Keratinocyte (primary cell): Measurements from ENCODE around the gene GPR137. TPM values are rescaled to one million over a fixed set of nuclear protein-coding genes. Genes with fewer than 3 reads are reported as not detected.

Experiments used
- DNase-seq: peaks from one replicate; pipeline ENCODE4 v3.0.0-alpha.2; 2011; ENCODE audit warnings: low read depth, missing footprints, low spot score
- FAIRE-seq: peaks from 2 replicates; lab custom pipeline; 2011; peaks lifted over from hg19 to GRCh38; lab: Jason Lieb, UNC
- H2AFZ ChIP-seq: 2 replicates; pipeline ENCODE4 v1.6.0; 2012; ENCODE audit warnings: low read length, control low read depth, inconsistent platforms; ENCODE audit not compliant: control insufficient read depth
- H3K27ac ChIP-seq: 2 replicates; pipeline ENCODE4 v1.5.1; 2011; ENCODE audit warnings: low read length; ENCODE audit not compliant: control insufficient read depth, insufficient read depth
- H3K27me3 ChIP-seq: 3 replicates; pipeline ENCODE4 v1.6.0; 2011; ENCODE audit warnings: low read length; ENCODE audit not compliant: control insufficient read depth, insufficient read depth; ENCODE audit errors: extremely low read depth
- H3K36me3 ChIP-seq, 2 experiments: 2 replicates in 1 of 2; 3 replicates in 1 of 2; pipeline ENCODE4 v1.5.1; 2011; ENCODE audit warnings: low read length in 2 of 2, mild to moderate bottlenecking in 1 of 2; ENCODE audit not compliant: control insufficient read depth in 2 of 2, insufficient read depth in 2 of 2; ENCODE audit errors: extremely low read depth in 1 of 2
- H3K4me1 ChIP-seq: 3 replicates; pipeline ENCODE4 v1.5.1; 2011; ENCODE audit warnings: low read length; ENCODE audit not compliant: control insufficient read depth, insufficient read depth; ENCODE audit errors: extremely low read depth
- H3K4me2 ChIP-seq: 3 replicates; pipeline ENCODE4 v1.6.0; 2011; ENCODE audit warnings: low read depth, low read length; ENCODE audit not compliant: control insufficient read depth, insufficient read depth; ENCODE audit errors: extremely low read depth
- H3K4me3 ChIP-seq, 3 experiments: fragments of 200-600 bp in 1 of 3; sonication (generic) in 1 of 3; 2 replicates in 2 of 3; 3 replicates in 1 of 3; pipeline ENCODE4 v1.5.1; 2011 to 2016; ENCODE audit warnings: low read length in 3 of 3, mild to moderate bottlenecking in 3 of 3, control low read depth in 2 of 3, inconsistent platforms in 1 of 3, low read depth in 1 of 3, mixed read lengths in 1 of 3, mixed run types in 1 of 3, moderate library complexity in 1 of 3; ENCODE audit not compliant: control insufficient read depth in 2 of 3, insufficient read depth in 2 of 3; ENCODE audit errors: extremely low read depth in 1 of 3
- H3K79me2 ChIP-seq: 2 replicates; pipeline ENCODE4 v1.6.0; 2012; ENCODE audit warnings: low read length; ENCODE audit not compliant: control insufficient read depth, insufficient read depth
- H3K9ac ChIP-seq: 3 replicates; pipeline ENCODE4 v1.6.0; 2011; ENCODE audit warnings: low read length; ENCODE audit not compliant: control insufficient read depth, insufficient read depth; ENCODE audit errors: extremely low read depth
- H3K9me1 ChIP-seq: 3 replicates; pipeline ENCODE4 v1.6.0; 2011; ENCODE audit warnings: low read length; ENCODE audit not compliant: control insufficient read depth, insufficient read depth; ENCODE audit errors: extremely low read depth
- H3K9me3 ChIP-seq: 2 replicates; pipeline ENCODE4 v1.5.1; 2012; ENCODE audit warnings: low read depth, low read length; ENCODE audit not compliant: control insufficient read depth
- H4K20me1 ChIP-seq: 3 replicates; pipeline ENCODE4 v1.6.0; 2011; ENCODE audit warnings: low read length; ENCODE audit not compliant: control insufficient read depth, insufficient read depth; ENCODE audit errors: extremely low read depth
- CTCF ChIP-seq, 3 experiments: IDR thresholded peaks in 1 of 3; conservative IDR thresholded peaks in 1 of 3; optimal IDR thresholded peaks in 1 of 3; 2 replicates in 2 of 3; 3 replicates in 1 of 3; pipeline versions ENCODE3 to v1.5.1; 2011; ENCODE audit warnings: low read length in 3 of 3, mild to moderate bottlenecking in 3 of 3, moderate library complexity in 2 of 3, control low read depth in 1 of 3, inconsistent platforms in 1 of 3; ENCODE audit not compliant: insufficient read depth in 2 of 3; ENCODE audit errors: extremely low read depth in 1 of 3
- EZH2 ChIP-seq: IDR thresholded peaks from one replicate; pipeline ENCODE4 v1.6.1; 2012; ENCODE audit warnings: inconsistent platforms, mild to moderate bottlenecking, low read length, moderate library complexity
- dilution Hi-C: fragments of 300-500 bp; cut with MboI; formaldehyde crosslinking; loops from one replicate; pipeline ENCODE4 v1.7.0; 2020; ENCODE audit warnings: low sequenced_read_pairs; ENCODE audit not compliant: extremely low pct_ligation_motif_present
- polyA plus RNA-seq, 5 experiments: library from polyadenylated mRNA; depleted of rRNA in 3 of 5; stranded (reverse) in 3 of 5; stranded (forward) in 1 of 5; unstranded in 1 of 5; fragments of >200 nt; gene quantifications; 1 replicate in 1 of 5; 2 replicates in 3 of 5; 3 replicates in 1 of 5; pipeline versions ENCODE4 v1.2.1 to v1.2.3, GENCODE V29; 2011 to 2012; ENCODE audit warnings: missing spikeins in 2 of 5, low read depth in 1 of 5, low replicate concordance in 1 of 5

Gene GPR137
- polyA plus RNA-seq, 1 donor (not counting 4 experiments of a cell fraction or from before 2014, with no cell fraction given): 6.6 TPM

GRCh38 chr11:64327993-64328392, 42.3 kb downstream of the GPR137 start:
- Histone ChIP-seq H3K9ac (no peak overlapping the region), H3K27ac (no peak overlapping the region), H3K4me2 (no peak overlapping the region), H4K20me1 (no peaks in the 10 kb centered on the region), H3K4me3 (no peak overlapping the region), H3K9me3 (no peaks in the 10 kb centered on the region), H2AFZ (no peak overlapping the region), H3K27me3 (no peaks in the 10 kb centered on the region), H3K36me3 (peaks cover 0 to 5% of the 10 kb centered on the region in 2 experiments), H3K4me1 (peaks cover 37% of the 10 kb centered on the region), H3K79me2 (no peaks in the 10 kb centered on the region), H3K9me1 (no peaks in the 10 kb centered on the region)
- TF ChIP-seq EZH2: no peak
- TF ChIP-seq CTCF (optimal IDR thresholded peaks at IDR 0.05 in 1 of 3, IDR thresholded peaks at IDR 0.05 in 1 of 3, conservative IDR thresholded peaks at IDR 0.05 in 1 of 3; ENCODE audit: extremely low read depth in 1 of 3, insufficient read depth in 2 of 3, low read length in 3 of 3): no peak
- dilution Hi-C loops: no loop called here
- DNase-seq: no peak
- no peak for FAIRE-seq

GRCh38 chr11:64330888-64331287, 45.2 kb downstream of the GPR137 start:
- Histone ChIP-seq H4K20me1 (no peaks in the 10 kb centered on the region), H3K9me3 (no peaks in the 10 kb centered on the region), H3K79me2 (no peaks in the 10 kb centered on the region), H3K9ac (no peak overlapping the region), H3K27ac (no peak overlapping the region), H3K4me1 (peaks cover 18% of the 10 kb centered on the region), H3K27me3 (no peaks in the 10 kb centered on the region), H3K4me3 (no peak overlapping the region), H3K9me1 (no peaks in the 10 kb centered on the region), H3K4me2 (no peak overlapping the region), H2AFZ (no peak overlapping the region), H3K36me3 (no peaks in the 10 kb centered on the region)
- dilution Hi-C loops: no loop called here
- TF ChIP-seq CTCF (optimal IDR thresholded peaks at IDR 0.05 in 1 of 3, IDR thresholded peaks at IDR 0.05 in 1 of 3, conservative IDR thresholded peaks at IDR 0.05 in 1 of 3; ENCODE audit: extremely low read depth in 1 of 3, insufficient read depth in 2 of 3, low read length in 3 of 3) (no peak), EZH2 (no peak)
- DNase-seq (no peak), FAIRE-seq (no peak)
